Right lobe of liver (tissue), 4 donors: ENCODE data around the gene PRKAR1A.

Experiments
- CTCF ChIP-seq, 4 donors: fragments of 200-600 bp in 3 of 4; fragments of 450-650 bp in 1 of 4; IDR thresholded peaks; one replicate each; pipeline versions ENCODE4 v1.5.1 to v1.8.0; 2016 to 2022; ENCODE audit warnings: antibody characterized with exemption in 4 of 4, mild to moderate bottlenecking in 2 of 4
- POLR2A ChIP-seq: fragments of 450-650 bp; IDR thresholded peaks from one replicate; pipeline ENCODE4 v1.6.1; 2017; ENCODE audit warnings: antibody characterized with exemption, mild to moderate bottlenecking
- donor health status: DM: no; HTN: no; CAD: no.
- donor health status: DM: no; HTN: no; CAD: no.
- donor health status: DM: no; HTN: yes; CAD: no.

- no peak for TF ChIP-seq POLR2A
- TF ChIP-seq CTCF (IDR thresholded peaks at IDR 0.05), result no peak
Observed at GRCh38 chr17:68581863-68582645, 69.8 kb downstream of the PRKAR1A start.
